HG02759 (cell line): ENCODE results near the gene AIFM3.
"Not testable (repeated sequence)": the region's sequence is repeated elsewhere in the genome, so short reads cannot be mapped to it uniquely, and the experiment has no call there.

Experiments used
- ATAC-seq: cut with Tn5 transposase; IDR thresholded peaks from one replicate; pipeline ENCODE4 v1.9.1; 2021; ENCODE audit warnings: mild to moderate bottlenecking, moderate library complexity; ENCODE audit not compliant: unreplicated experiment

The AIFM3 gene

GRCh38 chr22:20957102-20957682 is 9.9 kb upstream of the AIFM3 start:
- no peak for ATAC-seq

- no peak for ATAC-seq
These were observed 9.2 kb upstream of the AIFM3 start for GRCh38 chr22:20957683-20958431.

- ATAC-seq: no peak
These were observed 7.2 kb upstream of the AIFM3 start for GRCh38 chr22:20959578-20960461.

GRCh38 chr22:20960609-20961008 is 6.4 kb upstream of the AIFM3 start:
- ATAC-seq: no peak

GRCh38 chr22:20962491-20962945 is 4.5 kb upstream of the AIFM3 start:
- no peak for ATAC-seq

- ATAC-seq: no peak
These were observed 3.6 kb upstream of the AIFM3 start for GRCh38 chr22:20963201-20964052.

- ATAC-seq: no peak
These were observed 2.8 kb upstream of the AIFM3 start for GRCh38 chr22:20964090-20964798.

GRCh38 chr22:20964799-20965103 is 2.3 kb upstream of the AIFM3 start:
- no peak for ATAC-seq

- ATAC-seq: no peak
These were observed 1.8 kb upstream of the AIFM3 start for GRCh38 chr22:20965104-20965887.

- no peak for ATAC-seq
These were observed 883 bp upstream of the AIFM3 start for GRCh38 chr22:20965888-20966855.

- no peak for ATAC-seq
These were observed 699 bp downstream of the AIFM3 start for GRCh38 chr22:20967697-20968211.

GRCh38 chr22:20968281-20968977 is 1.4 kb downstream of the AIFM3 start:
- ATAC-seq: no peak

GRCh38 chr22:20970939-20971657 is 4.0 kb downstream of the AIFM3 start:
- ATAC-seq: no peak

- not testable (repeated sequence) for ATAC-seq
These were observed 5.1 kb downstream of the AIFM3 start for GRCh38 chr22:20972014-20972694.

- no peak for ATAC-seq
These were observed 6.0 kb downstream of the AIFM3 start for GRCh38 chr22:20972933-20973577.
